ENCODE data around the gene UBE2E2.
"Not testable (repeated sequence)": the region's sequence is repeated elsewhere in the genome, so short reads cannot be mapped to it uniquely, and the experiment has no call there.

DNA sequence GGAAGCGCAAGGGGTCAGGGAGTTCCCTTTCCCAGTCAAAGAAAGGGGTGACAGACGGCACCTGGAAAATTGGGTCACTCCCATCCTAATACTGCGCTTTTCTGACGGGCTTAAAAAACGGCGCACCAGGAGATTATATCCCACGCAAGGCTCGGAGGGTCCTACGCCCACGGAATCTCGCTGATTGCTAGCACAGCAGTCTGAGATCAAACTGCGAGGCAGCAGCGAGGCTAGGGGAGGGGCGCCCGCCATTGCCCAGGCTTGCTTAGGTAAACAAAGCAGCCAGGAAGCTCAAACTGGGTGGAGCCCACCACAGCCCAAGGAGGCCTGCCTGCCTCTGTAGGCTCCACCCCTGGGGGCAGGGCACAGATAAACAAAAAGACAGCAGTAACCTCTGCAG lies 146.3 kb downstream of the UBE2E2 start:
- TF ChIP-seq, protein P1, sequence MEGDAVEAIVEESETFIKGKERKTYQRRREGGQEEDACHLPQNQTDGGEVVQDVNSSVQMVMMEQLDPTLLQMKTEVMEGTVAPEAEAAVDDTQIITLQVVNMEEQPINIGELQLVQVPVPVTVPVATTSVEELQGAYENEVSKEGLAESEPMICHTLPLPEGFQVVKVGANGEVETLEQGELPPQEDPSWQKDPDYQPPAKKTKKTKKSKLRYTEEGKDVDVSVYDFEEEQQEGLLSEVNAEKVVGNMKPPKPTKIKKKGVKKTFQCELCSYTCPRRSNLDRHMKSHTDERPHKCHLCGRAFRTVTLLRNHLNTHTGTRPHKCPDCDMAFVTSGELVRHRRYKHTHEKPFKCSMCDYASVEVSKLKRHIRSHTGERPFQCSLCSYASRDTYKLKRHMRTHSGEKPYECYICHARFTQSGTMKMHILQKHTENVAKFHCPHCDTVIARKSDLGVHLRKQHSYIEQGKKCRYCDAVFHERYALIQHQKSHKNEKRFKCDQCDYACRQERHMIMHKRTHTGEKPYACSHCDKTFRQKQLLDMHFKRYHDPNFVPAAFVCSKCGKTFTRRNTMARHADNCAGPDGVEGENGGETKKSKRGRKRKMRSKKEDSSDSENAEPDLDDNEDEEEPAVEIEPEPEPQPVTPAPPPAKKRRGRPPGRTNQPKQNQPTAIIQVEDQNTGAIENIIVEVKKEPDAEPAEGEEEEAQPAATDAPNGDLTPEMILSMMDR (IDR thresholded peaks at IDR 0.05; ENCODE audit: borderline replicate concordance, extremely low read depth, low read length, poor library complexity, severe bottlenecking) = not testable (repeated sequence)
- not testable (repeated sequence) for TF ChIP-seq EZH2 (IDR thresholded peaks at IDR 0.05; ENCODE audit: borderline replicate concordance, low read depth, low read length, severe bottlenecking)
